NCI-H1694 treated with DMSO at 0.1 percent for 48 hours (cell line): ENCODE results near the gene SRP72.
A peak's percentile ranks its signal among the peaks of the same experiment; 100 is the strongest.
"Not testable (repeated sequence)": the region's sequence is repeated elsewhere in the genome, so short reads cannot be mapped to it uniquely, and the experiment has no call there.

Experiments used
- DNase-seq: peaks from one replicate; lab custom pipeline; 2025; lab: John Stamatoyannopoulos, UW

The SRP72 gene, protein sequence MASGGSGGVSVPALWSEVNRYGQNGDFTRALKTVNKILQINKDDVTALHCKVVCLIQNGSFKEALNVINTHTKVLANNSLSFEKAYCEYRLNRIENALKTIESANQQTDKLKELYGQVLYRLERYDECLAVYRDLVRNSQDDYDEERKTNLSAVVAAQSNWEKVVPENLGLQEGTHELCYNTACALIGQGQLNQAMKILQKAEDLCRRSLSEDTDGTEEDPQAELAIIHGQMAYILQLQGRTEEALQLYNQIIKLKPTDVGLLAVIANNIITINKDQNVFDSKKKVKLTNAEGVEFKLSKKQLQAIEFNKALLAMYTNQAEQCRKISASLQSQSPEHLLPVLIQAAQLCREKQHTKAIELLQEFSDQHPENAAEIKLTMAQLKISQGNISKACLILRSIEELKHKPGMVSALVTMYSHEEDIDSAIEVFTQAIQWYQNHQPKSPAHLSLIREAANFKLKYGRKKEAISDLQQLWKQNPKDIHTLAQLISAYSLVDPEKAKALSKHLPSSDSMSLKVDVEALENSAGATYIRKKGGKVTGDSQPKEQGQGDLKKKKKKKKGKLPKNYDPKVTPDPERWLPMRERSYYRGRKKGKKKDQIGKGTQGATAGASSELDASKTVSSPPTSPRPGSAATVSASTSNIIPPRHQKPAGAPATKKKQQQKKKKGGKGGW

DNA sequence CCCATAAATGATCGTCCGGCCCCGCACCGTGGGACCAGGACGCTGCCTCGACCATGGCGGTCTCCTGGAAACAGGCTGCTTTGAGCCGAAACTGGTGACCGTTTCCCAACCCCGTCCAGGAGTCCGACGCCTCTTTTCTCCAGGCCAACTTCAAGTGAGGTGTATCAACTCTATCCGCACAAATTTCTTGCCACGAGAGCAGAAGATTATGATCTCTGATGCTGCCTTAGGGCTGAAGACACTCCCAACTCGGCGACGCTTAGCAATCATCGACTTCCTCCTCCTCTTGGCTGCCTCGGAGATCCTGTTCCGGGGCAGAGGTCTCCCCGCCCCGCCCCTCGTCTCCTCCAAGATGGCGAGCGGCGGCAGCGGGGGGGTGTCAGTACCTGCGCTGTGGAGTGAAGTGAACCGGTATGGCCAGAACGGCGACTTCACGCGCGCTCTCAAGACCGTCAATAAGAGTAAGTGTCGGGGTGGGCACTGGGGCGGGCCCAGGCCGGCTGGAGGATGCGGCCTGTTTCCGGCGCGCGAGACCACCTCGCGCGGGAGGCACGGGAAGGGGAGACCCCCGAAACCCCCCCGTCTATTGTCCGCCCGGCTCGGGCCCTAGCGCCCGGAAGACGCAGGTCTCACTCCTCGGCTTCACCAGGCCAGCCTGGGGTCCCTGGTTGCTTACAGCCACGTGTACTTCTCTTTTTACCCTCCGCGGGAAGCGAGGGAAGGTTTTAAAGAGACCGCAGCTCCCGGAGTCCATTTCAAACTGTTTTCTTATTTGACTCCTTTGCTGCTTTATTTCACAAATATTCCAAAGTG is at the start of gene SRP72:
Gene SRP72 (plus strand): TSS at position 334 of the 813 bp plus-strand sequence. CDS start 19 bp downstream, at position 353.
- DNase-seq = peak; percentile 54

DNA sequence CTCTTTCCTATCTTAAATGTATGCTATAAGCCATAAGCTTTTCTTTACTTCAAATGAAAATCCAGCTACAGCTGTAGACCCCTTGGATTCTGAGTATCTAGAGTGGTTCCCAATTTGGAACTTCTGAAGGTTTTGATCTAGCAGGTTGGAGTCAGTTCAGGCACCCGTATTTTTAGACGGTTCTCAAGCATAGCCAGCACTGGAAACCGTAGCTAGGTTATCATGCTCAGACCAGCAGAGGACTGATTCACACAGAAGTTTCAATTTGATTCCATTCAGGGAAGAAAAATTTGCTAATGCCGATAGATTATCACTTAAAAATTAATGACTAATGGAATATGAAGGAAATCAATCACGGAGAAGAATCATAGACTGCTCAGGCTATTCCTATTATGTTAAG is 43.2 kb upstream of the SRP72 start:
- DNase-seq = no peak

- DNase-seq = peak; percentile 5
These were observed 42.5 kb upstream of the SRP72 start for GRCh38 chr4:56424697-56425514.

DNA sequence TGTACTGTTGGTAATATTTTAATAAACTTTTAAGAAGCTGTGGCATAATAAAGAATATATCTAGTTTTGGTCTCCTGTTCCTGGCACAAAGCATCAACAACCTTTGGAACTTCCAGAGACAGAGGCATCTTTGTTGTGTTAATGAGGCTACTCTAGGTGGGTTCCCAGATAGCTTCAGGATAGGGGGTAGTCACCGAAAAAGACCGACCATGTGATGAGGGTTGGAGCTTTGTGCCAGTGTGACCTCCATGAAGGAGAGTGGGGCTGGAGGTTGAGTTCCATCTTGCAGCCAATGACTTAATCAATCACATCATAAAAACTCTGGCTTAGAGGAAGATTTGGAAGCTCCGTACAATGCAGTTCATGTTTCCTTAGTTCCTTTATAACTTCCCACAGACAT is 41.9 kb upstream of the SRP72 start:
- DNase-seq = no peak

DNA sequence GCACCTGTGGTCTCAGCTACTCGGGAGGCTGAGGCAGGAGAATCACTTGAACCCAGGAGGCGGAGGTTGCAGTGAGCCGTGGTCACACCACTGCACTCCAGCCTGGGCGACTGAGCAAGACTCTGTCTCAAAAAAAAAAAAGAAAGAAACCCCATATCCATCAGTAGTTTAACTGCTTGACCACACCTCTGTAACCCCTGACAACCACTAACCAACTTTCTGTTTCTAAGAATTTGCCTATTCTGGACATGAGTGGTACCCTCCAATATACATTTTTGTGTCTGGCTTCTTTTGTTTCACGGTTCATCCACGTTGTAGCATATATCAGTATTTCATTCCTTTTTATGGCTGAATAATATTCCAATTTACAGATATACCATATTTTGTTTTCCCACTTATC is 41.1 kb upstream of the SRP72 start:
- no peak for DNase-seq

- no peak for DNase-seq
These were observed 40.2 kb upstream of the SRP72 start for GRCh38 chr4:56427179-56427578.

DNA sequence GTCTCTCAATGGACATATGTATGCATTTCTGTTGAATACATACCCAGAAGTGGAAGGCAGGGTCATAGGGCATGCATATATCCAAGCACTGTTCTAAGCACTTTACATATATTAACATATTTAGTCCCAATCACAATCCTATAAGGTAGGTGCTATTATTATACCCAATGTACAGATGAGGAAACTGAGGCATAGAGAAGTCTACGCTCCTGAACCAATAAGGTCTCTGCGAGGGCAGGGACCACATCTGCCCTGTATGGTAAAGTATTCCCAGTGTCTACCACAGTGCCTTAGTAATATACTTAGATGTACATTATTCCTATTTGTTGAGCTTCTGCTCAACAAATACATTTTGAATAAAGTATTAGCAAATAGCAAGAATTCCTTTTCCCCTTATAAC is 37.2 kb upstream of the SRP72 start:
- DNase-seq = no peak

GRCh38 chr4:56433280-56433679 is 34.1 kb upstream of the SRP72 start:
- no peak for DNase-seq

GRCh38 chr4:56434599-56435139 is 32.7 kb upstream of the SRP72 start:
- no peak for DNase-seq

- peak; percentile 89 for DNase-seq
These were observed 32.1 kb upstream of the SRP72 start, which contains the start of gene PPAT for GRCh38 chr4:56435140-56435926. PPAT (minus strand) TSS chr4:56435615; CDS start chr4:56435477, 138 bp downstream.

DNA sequence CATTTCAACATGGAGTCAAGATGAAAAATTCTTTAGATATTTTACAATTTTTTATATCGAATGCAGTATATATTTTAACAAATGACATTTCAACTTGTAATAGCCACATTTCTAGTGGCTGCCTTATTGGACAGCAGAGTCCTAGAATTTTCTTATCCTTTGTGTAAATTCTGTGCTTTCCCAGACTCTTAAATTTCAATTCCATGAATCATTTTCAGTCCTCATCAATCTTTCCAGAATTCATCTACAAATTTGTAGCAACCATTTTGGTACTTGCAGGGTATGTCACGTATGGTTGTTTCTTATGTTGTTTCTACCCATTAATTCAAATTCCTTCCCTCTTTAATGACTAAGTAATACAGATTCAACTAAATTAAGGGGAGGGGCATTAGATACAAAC is 28.7 kb upstream of the SRP72 start:
- no peak for DNase-seq

DNA sequence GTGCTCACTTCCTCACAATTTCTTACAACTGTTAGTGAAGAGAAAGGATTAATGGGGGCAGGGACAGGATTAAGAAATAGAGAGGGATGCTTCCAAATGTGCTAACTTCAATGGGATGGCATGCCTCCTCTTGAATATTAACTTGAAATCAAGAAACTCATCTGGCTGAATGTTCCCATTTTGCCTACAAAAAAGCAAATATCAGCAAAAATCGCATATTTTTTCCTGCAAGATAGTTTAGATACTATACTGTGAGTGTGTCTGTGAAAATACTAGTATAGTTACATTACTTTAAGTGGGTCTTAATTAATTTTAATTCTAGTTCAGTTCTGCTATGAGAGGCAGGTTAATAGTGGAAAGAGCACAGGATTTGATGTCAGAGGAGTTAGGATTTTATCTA is 26.4 kb upstream of the SRP72 start:
- DNase-seq = no peak

DNA sequence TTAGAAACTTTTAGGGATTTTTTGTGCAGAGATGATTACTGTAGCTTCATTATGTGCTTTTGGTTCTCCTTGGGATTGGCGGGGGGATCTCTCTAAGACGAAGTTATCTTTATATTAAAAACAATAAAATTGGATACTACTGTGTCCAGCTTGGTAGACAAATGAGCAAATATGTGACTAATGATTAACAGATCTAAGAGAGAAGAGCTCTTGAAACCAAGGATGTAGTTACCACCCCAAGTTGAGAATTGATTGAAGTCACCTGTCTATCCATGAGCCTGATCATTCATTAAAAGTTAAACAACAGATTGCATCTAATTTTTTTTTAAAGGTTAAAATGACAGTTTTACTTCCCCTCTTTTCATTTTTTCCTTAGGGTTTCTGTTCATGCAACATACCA is 22.7 kb upstream of the SRP72 start:
- DNase-seq = no peak

DNA sequence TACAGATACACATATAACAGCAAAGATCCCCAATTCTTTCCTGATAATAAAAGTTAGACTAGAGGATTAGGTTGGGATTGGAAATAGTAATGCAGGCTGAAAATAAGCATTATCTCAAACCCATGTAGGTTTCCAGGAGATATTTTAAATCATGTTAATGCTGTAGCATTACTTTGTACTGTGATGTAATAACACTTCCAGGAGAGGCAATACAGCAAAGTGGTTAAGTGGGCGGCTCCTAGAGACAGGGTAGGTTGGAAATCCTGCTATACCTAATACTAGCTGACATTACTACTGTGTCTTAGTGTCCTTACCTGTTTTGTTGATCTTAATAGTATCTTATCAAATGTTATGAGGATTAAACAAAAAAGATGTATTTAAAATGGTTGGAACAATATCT is 21.7 kb upstream of the SRP72 start:
- DNase-seq = no peak

DNA sequence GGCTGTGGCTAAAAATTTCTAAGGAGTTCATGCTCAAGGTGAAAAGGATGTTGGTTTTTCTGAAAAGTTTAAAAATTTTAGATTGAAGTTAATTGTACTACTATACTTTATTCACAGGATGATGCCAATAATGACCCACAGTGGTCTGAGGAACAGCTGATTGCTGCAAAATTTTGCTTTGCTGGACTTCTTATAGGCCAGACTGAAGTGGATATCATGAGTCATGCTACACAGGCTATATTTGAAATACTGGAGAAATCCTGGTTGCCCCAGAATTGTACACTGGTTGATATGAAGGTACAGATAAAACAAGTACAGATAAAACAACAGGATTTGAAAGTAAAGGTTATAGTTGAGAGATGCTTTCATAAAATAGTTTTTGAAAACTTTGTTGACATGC is 19.1 kb upstream of the SRP72 start:
- no peak for DNase-seq

DNA sequence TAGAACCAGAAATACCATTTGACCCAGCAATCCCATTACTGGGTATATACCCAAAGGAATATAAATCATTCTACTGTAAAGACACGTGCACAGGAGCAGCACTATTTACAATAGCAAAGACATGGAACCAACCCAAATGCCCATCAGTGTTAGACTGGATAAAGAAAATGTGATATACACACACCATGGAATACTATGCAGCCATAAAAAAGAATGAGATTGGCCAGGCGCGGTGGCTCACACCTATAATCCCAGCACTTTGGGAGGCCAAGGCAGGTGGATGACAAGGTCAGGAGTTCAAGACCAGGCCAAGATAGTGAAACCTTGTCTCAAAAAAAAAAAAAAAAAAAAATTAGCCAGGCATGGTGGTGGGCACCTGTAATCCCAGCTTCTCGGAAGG is 17.9 kb upstream of the SRP72 start:
- not testable (repeated sequence) for DNase-seq

DNA sequence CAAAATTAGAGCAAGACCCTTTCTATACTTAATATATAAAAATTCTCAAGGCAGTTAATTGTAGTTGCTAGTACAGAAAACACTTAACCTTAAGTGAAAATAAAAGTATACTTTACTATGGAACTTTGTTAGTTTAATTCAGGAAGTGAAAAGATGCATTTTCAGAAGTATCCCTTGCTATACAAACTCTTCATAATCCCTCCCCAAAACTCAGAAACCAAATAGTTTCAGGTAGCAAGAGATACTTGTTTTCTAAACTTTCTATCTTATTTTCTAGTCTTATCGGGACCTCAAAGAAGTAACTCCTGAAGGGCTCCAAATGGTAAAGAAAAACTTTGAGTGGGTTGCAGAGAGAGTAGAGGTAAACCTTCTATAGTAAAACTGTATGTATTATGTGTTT is 17.1 kb upstream of the SRP72 start:
- DNase-seq = no peak

- DNase-seq = no peak
These were observed 7.3 kb upstream of the SRP72 start for GRCh38 chr4:56460085-56460484.

- DNase-seq = no peak
These were observed 5.3 kb upstream of the SRP72 start for GRCh38 chr4:56462157-56462556.

DNA sequence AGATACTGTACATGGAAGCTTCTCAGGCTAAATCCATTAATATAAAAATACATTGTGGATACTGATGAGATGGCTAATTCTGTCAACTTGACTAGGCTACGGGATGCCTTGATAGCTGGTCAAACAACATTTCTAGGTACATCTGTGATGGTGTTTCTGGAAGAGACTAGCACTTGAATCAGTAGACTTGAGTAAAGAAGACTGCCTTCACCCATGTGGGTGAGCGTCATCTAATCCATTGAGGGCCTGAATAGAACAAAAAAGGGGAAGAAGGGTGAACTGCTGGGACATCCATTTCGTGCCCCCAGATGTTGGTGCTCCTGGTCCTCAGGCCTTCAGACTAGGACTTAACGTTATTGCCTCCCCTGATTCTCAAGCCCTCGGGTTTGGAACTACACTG is 3.7 kb upstream of the SRP72 start:
- DNase-seq = no peak

- no peak for DNase-seq
These were observed 2.8 kb upstream of the SRP72 start for GRCh38 chr4:56464581-56464980.
